Colonic mucosa (tissue), 4 donors: Measurements from ENCODE around the gene ENG. TPM values are rescaled to one million over a fixed set of nuclear protein-coding genes. Genes with fewer than 3 reads are reported as not detected.

Experiments used
- DNase-seq: peaks from one replicate; pipeline ENCODE4 v3.0.0-alpha.2; 2020
- H3K27ac ChIP-seq: fragments of 200-600 bp; one replicate; pipeline ENCODE4 v1.8.0; 2021
- H3K27me3 ChIP-seq: fragments of 200-600 bp; one replicate; pipeline ENCODE4 v1.8.0; 2021
- H3K36me3 ChIP-seq: fragments of 200-600 bp; one replicate; pipeline ENCODE4 v1.8.0; 2021
- H3K4me1 ChIP-seq: fragments of 200-600 bp; one replicate; pipeline ENCODE4 v1.8.0; 2021; ENCODE audit warnings: mild to moderate bottlenecking
- H3K4me3 ChIP-seq: fragments of 200-600 bp; one replicate; pipeline ENCODE4 v1.8.0; 2021
- H3K9ac ChIP-seq, 2 donors: one replicate each; pipeline ENCODE4 v1.7.0; 2013; ENCODE audit warnings: control low read depth in 2 of 2, low read depth in 2 of 2, low read length in 2 of 2
- H3K9me3 ChIP-seq: fragments of 200-600 bp; one replicate; pipeline ENCODE4 v1.8.0; 2021
- CTCF ChIP-seq: fragments of 200-600 bp; IDR thresholded peaks from one replicate; pipeline ENCODE4 v1.8.0; 2022; ENCODE audit warnings: antibody characterized with exemption, mild to moderate bottlenecking
- intact Hi-C: fragments of 100-400 bp; cut with DNase I; formaldehyde crosslinking; loops from one replicate; pipeline ENCODE4 v1.14.1; 2022
- total RNA-seq, 2 donors: library from RNA; stranded (reverse); fragmentation: NEBNext Ultra II Directional in 1 of 2; extraction: Animal tissue kit (Norgen Biotek cat#: 25700) in 1 of 2; gene quantifications; one replicate each; pipeline ENCODE4 v1.2.1, GENCODE V29; 2021
- donor health status: healthy.
- donor health status: DM: no; HTN: no; CAD: no.
- donor health status: DM: no; HTN: no; CAD: no.

ENG gene
- total RNA-seq, 2 donors from 2014 or later: 15.4 to 34.5 TPM

GRCh38 chr9:127816728-127817127 is 37.7 kb downstream of the ENG start:
- no peaks in the 10 kb centered on the region for H3K4me1 ChIP-seq
- H3K36me3 ChIP-seq: no peaks in the 10 kb centered on the region
- no peaks in the 10 kb centered on the region for H3K9me3 ChIP-seq
- no peak overlapping the region for H3K9ac ChIP-seq
- DNase-seq: no peak
- TF ChIP-seq CTCF: no peak
- intact Hi-C loops: no loop called here
- no peaks in the 10 kb centered on the region for H3K27me3 ChIP-seq
- no peak overlapping the region for H3K4me3 ChIP-seq
- H3K27ac ChIP-seq: no peak overlapping the region

GRCh38 chr9:127816362-127816725 is 38.1 kb downstream of the ENG start:
- Histone ChIP-seq H3K4me1 (no peaks in the 10 kb centered on the region), H3K27ac (no peak overlapping the region), H3K9ac (no peak overlapping the region), H3K9me3 (no peaks in the 10 kb centered on the region), H3K36me3 (no peaks in the 10 kb centered on the region), H3K27me3 (no peaks in the 10 kb centered on the region), H3K4me3 (no peak overlapping the region)
- no peak for DNase-seq
- no peak for TF ChIP-seq CTCF
- intact Hi-C loops: no loop called here

GRCh38 chr9:127815512-127816361 is 38.7 kb downstream of the ENG start:
- Histone ChIP-seq H3K27ac (no peak overlapping the region), H3K4me3 (no peak overlapping the region), H3K9ac (no peak overlapping the region), H3K36me3 (no peaks in the 10 kb centered on the region), H3K4me1 (no peaks in the 10 kb centered on the region), H3K9me3 (no peaks in the 10 kb centered on the region), H3K27me3 (no peaks in the 10 kb centered on the region)
- intact Hi-C loops: no loop called here
- no peak for DNase-seq
- TF ChIP-seq CTCF: no peak

- TF ChIP-seq CTCF: no peak
- intact Hi-C loops: no loop called here
- no peak overlapping the region for H3K9ac ChIP-seq
- H3K4me1 ChIP-seq: no peaks in the 10 kb centered on the region
- no peak overlapping the region for H3K4me3 ChIP-seq
- DNase-seq: no peak
- H3K36me3 ChIP-seq: no peaks in the 10 kb centered on the region
- no peaks in the 10 kb centered on the region for H3K9me3 ChIP-seq
- H3K27ac ChIP-seq: no peak overlapping the region
- H3K27me3 ChIP-seq: no peaks in the 10 kb centered on the region
These were observed 39.6 kb downstream of the ENG start for GRCh38 chr9:127814619-127815511.

- Histone ChIP-seq H3K27me3 (no peaks in the 10 kb centered on the region), H3K4me3 (no peak overlapping the region), H3K27ac (no peak overlapping the region), H3K4me1 (no peaks in the 10 kb centered on the region), H3K9ac (no peak overlapping the region), H3K9me3 (no peaks in the 10 kb centered on the region), H3K36me3 (no peaks in the 10 kb centered on the region)
- DNase-seq: no peak
- no peak for TF ChIP-seq CTCF
- intact Hi-C loops: no loop called here
These were observed 40.7 kb downstream of the ENG start for GRCh38 chr9:127813686-127814226.
